Thoracic aorta (tissue), 2 donors: Measurements from ENCODE around the gene NPBWR2. TPM values are rescaled to one million over a fixed set of nuclear protein-coding genes. Genes with fewer than 3 reads are reported as not detected.

Source experiments
- ATAC-seq: fragments of 150-250 bp; one replicate; pipeline ENCODE4 v1.8.0; 2017; ENCODE audit warnings: low read depth; ENCODE audit not compliant: insufficient number of reproducible peaks, low FRiP score
- DNase-seq: peaks from one replicate; pipeline ENCODE4 v3.0.0-alpha.2; 2020; ENCODE audit warnings: low spot score
- H3K27ac ChIP-seq, 2 donors: fragments of 200-600 bp; sonication (generic); 1 replicate in 1 of 2; 2 replicates in 1 of 2; pipeline ENCODE4 v1.5.1; 2016; ENCODE audit warnings: mild to moderate bottlenecking in 2 of 2, moderate library complexity in 2 of 2
- H3K27me3 ChIP-seq: fragments of 200-600 bp; sonication (generic); replicated peaks from 2 replicates; pipeline ENCODE4 v1.6.0; 2016; ENCODE audit warnings: mild to moderate bottlenecking; ENCODE audit not compliant: insufficient read depth
- H3K36me3 ChIP-seq: fragments of 200-600 bp; sonication (generic); one replicate; pipeline ENCODE4 v1.5.1; 2016
- H3K4me1 ChIP-seq, 2 donors: fragments of 200-600 bp; sonication (generic); 1 replicate in 1 of 2; 2 replicates in 1 of 2; pipeline versions ENCODE4 v1.5.1 to v1.6.0; 2016; ENCODE audit warnings: low read depth in 2 of 2, mild to moderate bottlenecking in 1 of 2; ENCODE audit not compliant: control insufficient read depth in 1 of 2
- H3K4me3 ChIP-seq: fragments of 200-600 bp; sonication (generic); 2 replicates; pipeline ENCODE4 v1.5.1; 2016; ENCODE audit warnings: mild to moderate bottlenecking
- H3K9me3 ChIP-seq: fragments of 200-600 bp; sonication (generic); 2 replicates; pipeline ENCODE4 v1.5.1; 2016
- total RNA-seq, 2 donors: library from RNA; depleted of rRNA; stranded (reverse); fragments of >200 nt; gene quantifications; one replicate each; pipeline versions ENCODE4 v1.1.0 to v1.2.3, GENCODE V29; 2016
- TF ChIP-seq, protein P1 (sequence below): fragments of 200-600 bp; sonication (generic); IDR thresholded peaks from one replicate; pipeline ENCODE4 v1.5.1; 2019; ENCODE audit warnings: antibody characterized with exemption

NPBWR2 gene
- total RNA-seq, 2 donors from 2014 or later: not detected

GRCh38 chr20:64062596-64063388 lies 44.6 kb downstream of the NPBWR2 start, which contains the start of gene TCEA2:
TCEA2 (plus strand) TSS chr20:64063198; CDS start chr20:64063313, 115 bp downstream.
- H3K27ac ChIP-seq: peak within 1 kb of the TSS; percentile 68 to 72
- peak; percentile 89 for ATAC-seq
- DNase-seq: peak; percentile 85
- no peaks in the 10 kb centered on the region for H3K36me3 ChIP-seq
- no peaks in the 10 kb centered on the region for H3K9me3 ChIP-seq
- no peaks in the 10 kb centered on the region for H3K27me3 ChIP-seq
- H3K4me3 ChIP-seq: peak within 1 kb of the TSS; percentile 93
- TF ChIP-seq, protein P1, sequence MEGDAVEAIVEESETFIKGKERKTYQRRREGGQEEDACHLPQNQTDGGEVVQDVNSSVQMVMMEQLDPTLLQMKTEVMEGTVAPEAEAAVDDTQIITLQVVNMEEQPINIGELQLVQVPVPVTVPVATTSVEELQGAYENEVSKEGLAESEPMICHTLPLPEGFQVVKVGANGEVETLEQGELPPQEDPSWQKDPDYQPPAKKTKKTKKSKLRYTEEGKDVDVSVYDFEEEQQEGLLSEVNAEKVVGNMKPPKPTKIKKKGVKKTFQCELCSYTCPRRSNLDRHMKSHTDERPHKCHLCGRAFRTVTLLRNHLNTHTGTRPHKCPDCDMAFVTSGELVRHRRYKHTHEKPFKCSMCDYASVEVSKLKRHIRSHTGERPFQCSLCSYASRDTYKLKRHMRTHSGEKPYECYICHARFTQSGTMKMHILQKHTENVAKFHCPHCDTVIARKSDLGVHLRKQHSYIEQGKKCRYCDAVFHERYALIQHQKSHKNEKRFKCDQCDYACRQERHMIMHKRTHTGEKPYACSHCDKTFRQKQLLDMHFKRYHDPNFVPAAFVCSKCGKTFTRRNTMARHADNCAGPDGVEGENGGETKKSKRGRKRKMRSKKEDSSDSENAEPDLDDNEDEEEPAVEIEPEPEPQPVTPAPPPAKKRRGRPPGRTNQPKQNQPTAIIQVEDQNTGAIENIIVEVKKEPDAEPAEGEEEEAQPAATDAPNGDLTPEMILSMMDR: no peak
- H3K4me1 ChIP-seq: peaks cover 18 to 24% of the 10 kb centered on the region in 2 donors

GRCh38 chr20:64062276-64062595 lies 45.1 kb downstream of the NPBWR2 start:
- Histone ChIP-seq H3K27ac (peak overlapping the region in 1 of 2 donors; percentile 72), H3K4me1 (peaks cover 18 to 24% of the 10 kb centered on the region in 2 donors), H3K9me3 (no peaks in the 10 kb centered on the region), H3K27me3 (no peaks in the 10 kb centered on the region), H3K36me3 (no peaks in the 10 kb centered on the region), H3K4me3 (peak overlapping the region; percentile 93)
- ATAC-seq: no peak
- TF ChIP-seq, protein P1: no peak
- no peak for DNase-seq

DNA sequence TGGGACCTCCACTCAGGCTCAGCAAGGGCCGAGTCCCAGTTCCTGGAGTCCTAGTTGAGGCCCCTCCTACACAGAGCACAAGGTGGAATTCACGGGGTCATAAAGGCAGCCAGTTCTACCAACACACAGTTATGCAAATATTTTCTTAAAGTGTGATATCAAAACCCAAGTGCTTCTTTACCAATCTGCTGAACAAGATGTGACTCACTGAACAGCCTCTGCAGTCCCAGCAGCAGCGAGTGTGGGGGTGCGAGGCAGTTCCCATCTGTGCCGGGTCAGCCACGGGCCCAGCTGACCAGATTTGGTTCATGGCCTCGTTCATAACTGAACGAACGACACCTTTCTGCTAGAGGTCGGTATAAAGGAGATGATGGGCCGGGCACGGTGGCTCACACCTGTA lies 48.8 kb downstream of the NPBWR2 start:
- Histone ChIP-seq H3K4me3 (no peak overlapping the region), H3K9me3 (no peaks in the 10 kb centered on the region), H3K4me1 (peaks cover 4 to 7% of the 10 kb centered on the region in 2 donors), H3K36me3 (no peaks in the 10 kb centered on the region), H3K27me3 (no peaks in the 10 kb centered on the region), H3K27ac (no peak overlapping the region)
- DNase-seq: no peak
- no peak for ATAC-seq
- TF ChIP-seq, protein P1: no peak

GRCh38 chr20:64057628-64058498 lies 49.5 kb downstream of the NPBWR2 start:
- Histone ChIP-seq H3K9me3 (no peaks in the 10 kb centered on the region), H3K27me3 (no peaks in the 10 kb centered on the region), H3K27ac (no peak overlapping the region), H3K4me1 (peaks cover 4 to 7% of the 10 kb centered on the region in 2 donors), H3K4me3 (peak overlapping the region; percentile 21), H3K36me3 (no peaks in the 10 kb centered on the region)
- ATAC-seq: no peak
- TF ChIP-seq, protein P1: peak; percentile 67
- no peak for DNase-seq
